ENCODE data around the gene LAMTOR4. TPM values are rescaled to one million over a fixed set of nuclear protein-coding genes. Genes with fewer than 3 reads are reported as not detected.

The LAMTOR4 gene
- total and polyA plus RNA-seq, 2 experiments from 2014 or later, result 49.4 to 92.2 TPM

DNA sequence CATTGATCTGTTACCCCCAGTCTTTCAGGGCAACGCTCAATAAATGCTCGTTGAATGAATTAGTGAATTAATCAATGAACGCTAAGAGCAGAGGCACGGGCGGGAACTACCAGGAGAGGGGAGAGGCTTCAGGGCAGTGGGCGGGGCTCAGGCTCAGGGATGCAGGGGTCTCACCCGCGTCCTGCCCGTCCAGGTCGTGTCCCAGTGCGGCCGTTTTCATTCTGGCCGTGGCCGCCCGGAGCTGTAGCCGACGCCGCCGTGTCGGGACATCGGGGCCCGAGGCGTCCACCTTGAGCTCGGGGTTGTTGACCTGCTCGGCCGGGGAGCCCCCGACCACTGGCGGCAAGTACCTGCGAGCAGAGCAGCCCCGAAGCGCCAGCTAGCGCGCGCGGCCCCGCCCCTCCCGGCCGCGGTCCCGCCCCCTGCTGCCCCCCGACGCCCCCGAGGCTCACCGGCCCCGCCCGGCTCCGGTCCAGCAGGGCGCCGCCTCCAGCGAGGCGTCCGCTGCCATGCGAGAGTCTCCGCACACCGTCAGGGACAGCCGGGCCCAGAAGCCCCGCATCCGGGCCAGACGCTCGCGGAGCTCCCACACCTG, 22.5 kb downstream of the LAMTOR4 start:
- Histone ChIP-seq H3K4me3 (peak overlapping the region; percentile 37), H3F3A (ENCODE audit: insufficient read depth) (no peaks in the 10 kb centered on the region), H3K27ac (no peak overlapping the region), H3K4me1 (ENCODE audit: insufficient read depth) (no peaks in the 10 kb centered on the region), H3K4me2 (ENCODE audit: unreplicated experiment) (peak overlapping the region; percentile 54), H3K27me3 (replicated peaks; ENCODE audit: insufficient read depth) (peaks cover 11% of the 10 kb centered on the region), H2AFZ (no peak overlapping the region), H3K79me2 (ENCODE audit: insufficient read depth) (no peaks in the 10 kb centered on the region), H3K9me2 (ENCODE audit: insufficient read depth) (no peaks in the 10 kb centered on the region), H3K9ac (no peak overlapping the region), H3K9me3 (ENCODE audit: low read depth) (no peaks in the 10 kb centered on the region), H4K20me1 (ENCODE audit: insufficient read depth) (no peaks in the 10 kb centered on the region), H3K36me3 (ENCODE audit: low read depth) (no peaks in the 10 kb centered on the region)
- DNase-seq, result peak; percentile 33
- WGBS, 2 experiments (ENCODE audit: low coverage in 1 of 2, low lambda C conversion rate in 2 of 2, missing lambda C conversion rate in 2 of 2), result 8 to 13% methylated on average over 21 to 26 of the region's 61 CpGs
- TF ChIP-seq EZH2 (IDR thresholded peaks at IDR 0.05; ENCODE audit: insufficient read depth, poor library complexity, severe bottlenecking), result peak; percentile 68
- TF ChIP-seq EZH2phosphoT487 (IDR thresholded peaks at IDR 0.05; ENCODE audit: insufficient read depth, low read depth), result no peak
- in situ Hi-C loops (cut with MboI), result no loop called here

DNA sequence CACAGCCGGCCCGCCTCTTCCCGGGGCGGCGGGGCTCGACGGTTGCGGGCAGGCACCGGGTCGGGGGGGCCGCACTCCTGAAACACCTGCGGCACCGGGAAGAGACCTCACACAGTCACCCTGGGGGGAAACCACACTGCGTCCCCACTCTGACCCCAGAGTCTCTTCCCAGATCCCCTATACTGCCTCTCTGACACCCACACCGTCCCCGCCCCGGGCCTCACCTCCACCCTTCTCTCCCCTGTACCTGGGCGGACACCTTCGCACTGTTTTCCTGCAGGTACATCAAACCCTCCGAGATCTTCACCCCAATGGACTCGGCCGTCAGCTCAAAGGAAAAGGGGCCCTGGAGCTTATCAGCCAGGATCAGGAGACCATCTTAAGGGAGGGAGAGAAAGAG, 23.1 kb downstream of the LAMTOR4 start:
- Histone ChIP-seq H3K4me1 (ENCODE audit: insufficient read depth) (no peaks in the 10 kb centered on the region), H2AFZ (no peak overlapping the region), H3K27me3 (replicated peaks; ENCODE audit: insufficient read depth) (peaks cover 11% of the 10 kb centered on the region), H3K36me3 (ENCODE audit: low read depth) (no peaks in the 10 kb centered on the region), H3K9ac (no peak overlapping the region), H3K4me3 (peak overlapping the region; percentile 37; the same call in 1 of the 2 replicates), H4K20me1 (ENCODE audit: insufficient read depth) (no peaks in the 10 kb centered on the region), H3K4me2 (ENCODE audit: unreplicated experiment) (no peak overlapping the region), H3K9me3 (ENCODE audit: low read depth) (no peaks in the 10 kb centered on the region), H3F3A (ENCODE audit: insufficient read depth) (no peaks in the 10 kb centered on the region), H3K79me2 (ENCODE audit: insufficient read depth) (no peaks in the 10 kb centered on the region), H3K9me2 (ENCODE audit: insufficient read depth) (no peaks in the 10 kb centered on the region), H3K27ac (no peak overlapping the region)
- 37 to 47% methylated on average over 12 to 17 of the region's 22 CpGs for WGBS, 2 experiments (ENCODE audit: low coverage in 1 of 2, low lambda C conversion rate in 2 of 2, missing lambda C conversion rate in 2 of 2)
- no peak for DNase-seq
- no peak for TF ChIP-seq EZH2phosphoT487 (IDR thresholded peaks at IDR 0.05; ENCODE audit: insufficient read depth, low read depth)
- no peak for TF ChIP-seq EZH2 (IDR thresholded peaks at IDR 0.05; ENCODE audit: insufficient read depth, poor library complexity, severe bottlenecking)
- in situ Hi-C loops (cut with MboI), result no loop called here

DNA sequence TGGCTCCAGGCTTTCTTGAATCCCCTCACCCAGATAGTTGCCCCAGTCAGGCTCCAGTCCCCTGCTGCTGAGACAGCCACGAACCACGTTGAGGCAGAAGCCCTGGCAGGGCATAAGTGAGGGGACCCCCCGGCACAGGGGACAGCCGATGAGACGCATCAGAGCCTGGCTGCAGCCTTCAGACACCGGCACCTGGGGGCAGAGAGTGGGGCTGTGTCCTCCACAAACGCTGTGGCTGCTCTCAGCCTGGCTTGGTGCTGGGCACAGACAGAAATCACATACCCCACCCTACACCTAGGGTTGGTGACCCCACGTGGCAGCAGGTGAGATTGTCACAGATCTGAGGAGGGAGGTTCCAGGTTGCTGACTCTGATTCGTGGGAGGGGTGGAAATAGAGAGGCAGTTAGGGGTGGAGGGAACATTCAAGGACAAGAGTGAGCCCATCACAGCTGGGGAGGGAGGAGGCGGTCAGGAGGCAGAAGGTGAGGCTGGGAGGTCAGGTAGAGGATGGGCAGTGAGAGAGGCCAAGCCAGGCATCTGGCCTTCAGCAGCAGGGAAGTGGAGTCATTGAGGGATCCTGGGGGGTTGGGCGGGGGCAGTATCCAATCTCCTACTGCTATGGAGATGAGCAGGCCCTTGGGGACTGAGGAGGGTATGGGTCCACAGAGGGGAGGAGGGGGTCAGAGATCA, 25.2 kb downstream of the LAMTOR4 start:
- in situ Hi-C loops (cut with MboI), result no loop called here

GRCh38 chr7:100174582-100174981, 25.9 kb downstream of the LAMTOR4 start:
- in situ Hi-C loops (cut with MboI), result no loop called here
- Histone ChIP-seq H3K9ac (no peak overlapping the region), H3K27ac (no peak overlapping the region), H3F3A (ENCODE audit: insufficient read depth) (no peaks in the 10 kb centered on the region), H3K9me3 (ENCODE audit: low read depth) (no peaks in the 10 kb centered on the region), H3K4me3 (no peak overlapping the region), H3K4me2 (ENCODE audit: unreplicated experiment) (no peak overlapping the region), H3K79me2 (ENCODE audit: insufficient read depth) (no peaks in the 10 kb centered on the region), H3K36me3 (ENCODE audit: low read depth) (no peaks in the 10 kb centered on the region), H2AFZ (no peak overlapping the region), H4K20me1 (ENCODE audit: insufficient read depth) (no peaks in the 10 kb centered on the region), H3K27me3 (replicated peaks; ENCODE audit: insufficient read depth) (peaks cover 11% of the 10 kb centered on the region), H3K9me2 (ENCODE audit: insufficient read depth) (no peaks in the 10 kb centered on the region), H3K4me1 (ENCODE audit: insufficient read depth) (no peaks in the 10 kb centered on the region)
- DNase-seq, result no peak
- TF ChIP-seq EZH2phosphoT487 (IDR thresholded peaks at IDR 0.05; ENCODE audit: insufficient read depth, low read depth) (no peak), EZH2 (IDR thresholded peaks at IDR 0.05; ENCODE audit: insufficient read depth, poor library complexity, severe bottlenecking) (no peak)
- WGBS, 2 experiments (ENCODE audit: low coverage in 1 of 2, low lambda C conversion rate in 2 of 2, missing lambda C conversion rate in 2 of 2), result 83 to 85% methylated on average over 5 of the region's 5 CpGs

More for the DNA sequence above, 25.2 kb downstream of the LAMTOR4 start:
- Histone ChIP-seq H3F3A (ENCODE audit: insufficient read depth) (no peaks in the 10 kb centered on the region), H3K27me3 (replicated peaks; ENCODE audit: insufficient read depth) (peaks cover 11% of the 10 kb centered on the region), H3K27ac (no peak overlapping the region), H3K9me3 (ENCODE audit: low read depth) (no peaks in the 10 kb centered on the region), H3K9me2 (ENCODE audit: insufficient read depth) (no peaks in the 10 kb centered on the region), H4K20me1 (ENCODE audit: insufficient read depth) (no peaks in the 10 kb centered on the region), H2AFZ (no peak overlapping the region), H3K4me3 (no peak overlapping the region), H3K9ac (no peak overlapping the region), H3K79me2 (ENCODE audit: insufficient read depth) (no peaks in the 10 kb centered on the region), H3K4me1 (ENCODE audit: insufficient read depth) (no peaks in the 10 kb centered on the region), H3K4me2 (ENCODE audit: unreplicated experiment) (no peak overlapping the region), H3K36me3 (ENCODE audit: low read depth) (no peaks in the 10 kb centered on the region)
- 94 to 95% methylated on average over 11 of the region's 11 CpGs for WGBS, 2 experiments (ENCODE audit: low coverage in 1 of 2, low lambda C conversion rate in 2 of 2, missing lambda C conversion rate in 2 of 2)
- no peak for TF ChIP-seq EZH2phosphoT487 (IDR thresholded peaks at IDR 0.05; ENCODE audit: insufficient read depth, low read depth)
- TF ChIP-seq EZH2 (IDR thresholded peaks at IDR 0.05; ENCODE audit: insufficient read depth, poor library complexity, severe bottlenecking), result no peak
- DNase-seq, result no peak
